Measurements from ENCODE around the gene ATP6AP1. TPM values are rescaled to one million over a fixed set of nuclear protein-coding genes. Genes with fewer than 3 reads are reported as not detected.

ATP6AP1 gene
- total and polyA plus RNA-seq, 2 donors from 2014 or later = 121 to 205 TPM

DNA sequence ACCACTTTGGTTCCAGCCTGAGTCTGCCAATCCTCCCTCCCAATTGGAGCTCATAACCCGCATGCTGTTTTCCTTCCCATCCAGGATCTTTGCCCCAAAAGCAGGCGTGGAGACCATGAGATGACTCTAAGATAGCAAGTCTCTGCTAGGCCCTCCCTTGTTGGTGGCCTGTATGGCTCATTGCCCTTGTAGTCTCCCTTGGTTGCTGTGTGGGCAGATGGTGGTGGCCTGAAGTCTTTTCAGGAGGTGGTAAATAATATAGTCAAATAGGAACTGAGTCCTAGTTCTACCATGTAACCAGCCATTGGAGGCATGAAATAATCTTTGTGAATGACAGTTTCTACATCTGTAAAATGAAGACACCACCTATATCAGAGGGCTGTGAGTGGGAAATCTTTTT lies 1.2 kb downstream of the ATP6AP1 start:
- H3K4me3 ChIP-seq (ENCODE audit: low read length in 3 of 3) = peak overlapping the region; percentile 58 to 75 (median 63)
- no peak for FAIRE-seq
- peaks cover 0 to 5% (median 0%) of the 10 kb centered on the region in 3 donors for H3K4me1 ChIP-seq (ENCODE audit: control insufficient read depth in 2 of 3, insufficient read depth in 2 of 3, low read depth in 1 of 3, low read length in 3 of 3)
- no peak for TF ChIP-seq CTCF (IDR thresholded peaks at IDR 0.05; ENCODE audit: borderline replicate concordance, extremely low read depth, insufficient read depth)
- intact Hi-C loops (cut with DNase I) = no loop called here
- no peak for DNase-seq
- peaks cover 0 to 10% (median 2%) of the 10 kb centered on the region in 3 donors for H3K36me3 ChIP-seq (ENCODE audit: control insufficient read depth in 2 of 3, insufficient read depth in 3 of 3, low read length in 3 of 3)
- H3K9ac ChIP-seq (ENCODE audit: low read length in 3 of 3) = peak overlapping the region in 1 of 3 donors; percentile 63
- H3K9me3 ChIP-seq (ENCODE audit: control insufficient read depth in 2 of 3, insufficient read depth in 1 of 3, low read length in 3 of 3) = no peaks in the 10 kb centered on the region
- H3K27me3 ChIP-seq (ENCODE audit: control insufficient read depth, insufficient read depth, low read length) = no peaks in the 10 kb centered on the region
- peak overlapping the region in 1 of 2 donors; percentile 9 for H3K27ac ChIP-seq (ENCODE audit: low read depth in 2 of 2, low read length in 2 of 2)

DNA sequence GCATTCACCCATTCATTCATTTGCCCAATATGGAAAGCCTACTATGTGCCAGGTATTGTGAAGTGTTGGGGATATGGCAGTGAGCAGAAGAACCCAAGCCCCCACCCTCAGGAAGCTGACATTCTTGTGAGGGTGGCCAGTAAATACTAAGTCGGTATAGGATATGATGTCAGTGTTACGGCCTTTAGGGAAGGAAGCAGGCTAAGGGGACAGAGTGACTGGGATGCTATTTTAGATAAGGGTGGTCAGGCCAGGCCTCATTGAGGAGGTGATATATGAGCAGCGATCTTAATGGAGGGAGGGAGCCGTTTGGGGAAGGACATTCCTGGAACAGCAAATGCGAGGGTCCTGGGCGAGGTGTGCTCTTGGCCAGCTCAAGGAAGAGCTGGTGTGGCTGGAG lies 2.0 kb downstream of the ATP6AP1 start:
- Histone ChIP-seq H3K27ac (ENCODE audit: low read depth in 2 of 2, low read length in 2 of 2) (peak overlapping the region in 1 of 2 donors; percentile 60), H3K9me3 (ENCODE audit: control insufficient read depth in 2 of 3, insufficient read depth in 1 of 3, low read length in 3 of 3) (no peaks in the 10 kb centered on the region), H3K36me3 (ENCODE audit: control insufficient read depth in 2 of 3, insufficient read depth in 3 of 3, low read length in 3 of 3) (peaks cover 0 to 10% (median 4%) of the 10 kb centered on the region in 3 donors), H3K9ac (ENCODE audit: low read length in 3 of 3) (peak overlapping the region in 1 of 3 donors; percentile 26), H3K27me3 (ENCODE audit: control insufficient read depth, insufficient read depth, low read length) (no peaks in the 10 kb centered on the region), H3K4me3 (ENCODE audit: low read length in 3 of 3) (peak overlapping the region in 2 of 3 donors; percentile 7 to 17), H3K4me1 (ENCODE audit: control insufficient read depth in 2 of 3, insufficient read depth in 2 of 3, low read depth in 1 of 3, low read length in 3 of 3) (peaks cover 0 to 5% (median 0%) of the 10 kb centered on the region in 3 donors)
- no peak for TF ChIP-seq CTCF (IDR thresholded peaks at IDR 0.05; ENCODE audit: borderline replicate concordance, extremely low read depth, insufficient read depth)
- no peak for FAIRE-seq
- intact Hi-C loops (cut with DNase I) = no loop called here
- DNase-seq = no peak

GRCh38 chrX:154430916-154431315 lies 2.4 kb downstream of the ATP6AP1 start:
- DNase-seq (no peak), FAIRE-seq (no peak)
- no peak for TF ChIP-seq CTCF (IDR thresholded peaks at IDR 0.05; ENCODE audit: borderline replicate concordance, extremely low read depth, insufficient read depth)
- peak overlapping the region in 1 of 3 donors; percentile 26 for H3K9ac ChIP-seq (ENCODE audit: low read length in 3 of 3)
- no peaks in the 10 kb centered on the region for H3K9me3 ChIP-seq (ENCODE audit: control insufficient read depth in 2 of 3, insufficient read depth in 1 of 3, low read length in 3 of 3)
- peak overlapping the region in 2 of 3 donors; percentile 7 to 17 for H3K4me3 ChIP-seq (ENCODE audit: low read length in 3 of 3)
- intact Hi-C loops (cut with DNase I) = no loop called here
- peaks cover 0 to 5% (median 0%) of the 10 kb centered on the region in 3 donors for H3K4me1 ChIP-seq (ENCODE audit: control insufficient read depth in 2 of 3, insufficient read depth in 2 of 3, low read depth in 1 of 3, low read length in 3 of 3)
- H3K27ac ChIP-seq (ENCODE audit: low read depth in 2 of 2, low read length in 2 of 2) = peak overlapping the region in 1 of 2 donors; percentile 60
- H3K27me3 ChIP-seq (ENCODE audit: control insufficient read depth, insufficient read depth, low read length) = no peaks in the 10 kb centered on the region
- H3K36me3 ChIP-seq (ENCODE audit: control insufficient read depth in 2 of 3, insufficient read depth in 3 of 3, low read length in 3 of 3) = peaks cover 0 to 10% (median 4%) of the 10 kb centered on the region in 3 donors

GRCh38 chrX:154431341-154431740 lies 2.9 kb downstream of the ATP6AP1 start:
- Histone ChIP-seq H3K27me3 (ENCODE audit: control insufficient read depth, insufficient read depth, low read length) (no peaks in the 10 kb centered on the region), H3K27ac (ENCODE audit: low read depth in 2 of 2, low read length in 2 of 2) (no peak overlapping the region), H3K9ac (ENCODE audit: low read length in 3 of 3) (no peak overlapping the region), H3K36me3 (ENCODE audit: control insufficient read depth in 2 of 3, insufficient read depth in 3 of 3, low read length in 3 of 3) (peaks cover 0 to 10% (median 4%) of the 10 kb centered on the region in 3 donors), H3K4me1 (ENCODE audit: control insufficient read depth in 2 of 3, insufficient read depth in 2 of 3, low read depth in 1 of 3, low read length in 3 of 3) (peaks cover 0 to 5% (median 0%) of the 10 kb centered on the region in 3 donors), H3K9me3 (ENCODE audit: control insufficient read depth in 2 of 3, insufficient read depth in 1 of 3, low read length in 3 of 3) (no peaks in the 10 kb centered on the region), H3K4me3 (ENCODE audit: low read length in 3 of 3) (no peak overlapping the region)
- TF ChIP-seq CTCF (IDR thresholded peaks at IDR 0.05; ENCODE audit: borderline replicate concordance, extremely low read depth, insufficient read depth) = no peak
- intact Hi-C loops (cut with DNase I) = no loop called here
- DNase-seq (peak in 1 of 5 donors; percentile 49), FAIRE-seq (no peak)
